Measurements from ENCODE around the gene OR5K2. TPM values are rescaled to one million over a fixed set of nuclear protein-coding genes. Genes with fewer than 3 reads are reported as not detected.

Gene OR5K2
- not detected for total RNA-seq

GRCh38 chr3:98497381-98497780 is at the start of gene OR5K2:
OR5K2 (plus strand) TSS chr3:98497681; CDS start chr3:98497681, 0 bp downstream.
- no peaks in the 10 kb centered on the region for H3K9me3 ChIP-seq
- ATAC-seq (no peak), DNase-seq (no peak)
- H3K4me1 ChIP-seq, result no peaks in the 10 kb centered on the region
- TF ChIP-seq CTCF (IDR thresholded peaks at IDR 0.05 in 4 of 5, conservative IDR thresholded peaks at IDR 0.05 in 1 of 5), result no peak
- intact Hi-C loops (cut with DNase I; ENCODE audit: low total_unique reads) (no loop called here), in situ Hi-C loops (cut with MboI; ENCODE audit: low sequenced_read_pairs in 4 of 4) (no loop called here)
- H3K27me3 ChIP-seq, result no peaks in the 10 kb centered on the region
- no peak within 1 kb of the TSS for H3K27ac ChIP-seq
- H3K36me3 ChIP-seq, result no peaks in the 10 kb centered on the region
- no peak within 1 kb of the TSS for H3K4me3 ChIP-seq

- H3K27me3 ChIP-seq, result no peaks in the 10 kb centered on the region
- in situ Hi-C loops (cut with MboI; ENCODE audit: low sequenced_read_pairs in 4 of 4) (loop anchor here in 1 of 4 donors (25.0 kb wide), 1 partner anchor 87 kb away; the partner anchor contains the start of gene OR5K4), intact Hi-C loops (cut with DNase I; ENCODE audit: low total_unique reads) (no loop called here)
- no peak overlapping the region for H3K27ac ChIP-seq
- H3K4me1 ChIP-seq, result no peaks in the 10 kb centered on the region
- H3K36me3 ChIP-seq, result no peaks in the 10 kb centered on the region
- DNase-seq, result no peak
- TF ChIP-seq CTCF (IDR thresholded peaks at IDR 0.05 in 4 of 5, conservative IDR thresholded peaks at IDR 0.05 in 1 of 5), result no peak
- TF ChIP-seq POLR2A (IDR thresholded peaks at IDR 0.05), result no peak
- no peak for ATAC-seq
- no peaks in the 10 kb centered on the region for H3K9me3 ChIP-seq
- no peak overlapping the region for H3K4me3 ChIP-seq
Measured at GRCh38 chr3:98449606-98450193, 47.8 kb upstream of the OR5K2 start.

- Histone ChIP-seq H3K27ac (no peak overlapping the region), H3K9me3 (no peaks in the 10 kb centered on the region), H3K4me1 (no peaks in the 10 kb centered on the region), H3K36me3 (no peaks in the 10 kb centered on the region), H3K27me3 (no peaks in the 10 kb centered on the region), H3K4me3 (no peak overlapping the region)
- intact Hi-C loops (cut with DNase I; ENCODE audit: low total_unique reads), result no loop called here
- TF ChIP-seq CTCF (IDR thresholded peaks at IDR 0.05 in 4 of 5, conservative IDR thresholded peaks at IDR 0.05 in 1 of 5) (no peak), POLR2A (IDR thresholded peaks at IDR 0.05) (no peak)
- no peak for DNase-seq
- in situ Hi-C loops (cut with MboI; ENCODE audit: low sequenced_read_pairs in 4 of 4), result loop anchor here in 1 of 4 donors (25.0 kb wide), 1 partner anchor 88 kb away; the partner anchor contains the start of gene OR5K4
- ATAC-seq, result no peak
Measured at GRCh38 chr3:98450372-98450771, 47.1 kb upstream of the OR5K2 start.

- Histone ChIP-seq H3K36me3 (no peaks in the 10 kb centered on the region), H3K4me3 (no peak overlapping the region), H3K27me3 (no peaks in the 10 kb centered on the region), H3K4me1 (no peaks in the 10 kb centered on the region), H3K27ac (no peak overlapping the region), H3K9me3 (no peaks in the 10 kb centered on the region)
- ATAC-seq, result no peak
- in situ Hi-C loops (cut with MboI; ENCODE audit: low sequenced_read_pairs in 4 of 4) (loop anchor here in 1 of 4 donors (25.0 kb wide), 1 partner anchor 92 kb away; the partner anchor contains the start of gene OR5K4), intact Hi-C loops (cut with DNase I; ENCODE audit: low total_unique reads) (no loop called here)
- no peak for DNase-seq
- TF ChIP-seq CTCF (IDR thresholded peaks at IDR 0.05 in 4 of 5, conservative IDR thresholded peaks at IDR 0.05 in 1 of 5), result no peak
- TF ChIP-seq POLR2A (IDR thresholded peaks at IDR 0.05), result no peak
Measured at GRCh38 chr3:98453827-98454226, 43.7 kb upstream of the OR5K2 start.

- no peaks in the 10 kb centered on the region for H3K36me3 ChIP-seq
- no peak overlapping the region for H3K4me3 ChIP-seq
- TF ChIP-seq CTCF (IDR thresholded peaks at IDR 0.05 in 4 of 5, conservative IDR thresholded peaks at IDR 0.05 in 1 of 5), result no peak
- TF ChIP-seq POLR2A (IDR thresholded peaks at IDR 0.05), result no peak
- no peaks in the 10 kb centered on the region for H3K27me3 ChIP-seq
- H3K4me1 ChIP-seq, result no peaks in the 10 kb centered on the region
- in situ Hi-C loops (cut with MboI; ENCODE audit: low sequenced_read_pairs in 4 of 4) (loop anchor here in 1 of 4 donors (25.0 kb wide), 1 partner anchor 93 kb away; the partner anchor contains the start of gene OR5K4), intact Hi-C loops (cut with DNase I; ENCODE audit: low total_unique reads) (no loop called here)
- no peak for DNase-seq
- ATAC-seq, result no peak
- no peak overlapping the region for H3K27ac ChIP-seq
- no peaks in the 10 kb centered on the region for H3K9me3 ChIP-seq
Measured at GRCh38 chr3:98454929-98455328, 42.6 kb upstream of the OR5K2 start.
